Neural crest cell (in vitro differentiated cells): ENCODE data around the gene KRT74. TPM values are rescaled to one million over a fixed set of nuclear protein-coding genes. Genes with fewer than 3 reads are reported as not detected.
A peak's percentile ranks its signal among the peaks of the same experiment; 100 is the strongest.

Source experiments
- DNase-seq: peaks from one replicate; pipeline ENCODE4 v3.0.0; 2021; ENCODE audit warnings: low read depth, mixed read lengths, low spot score
- H3K27ac Mint-ChIP-seq: one replicate; pipeline ENCODE4 v1.8.0; 2021; ENCODE audit warnings: mild to moderate bottlenecking, mixed read lengths; ENCODE audit not compliant: unreplicated experiment
- H3K27me3 Mint-ChIP-seq: 2 replicates; pipeline ENCODE4 v1.8.0; 2021; ENCODE audit warnings: low read depth, mild to moderate bottlenecking, mixed read lengths
- H3K36me3 Mint-ChIP-seq: 2 replicates; pipeline ENCODE4 v1.8.0; 2021; ENCODE audit warnings: low read depth, mild to moderate bottlenecking, mixed read lengths
- H3K4me1 Mint-ChIP-seq: 2 replicates; pipeline ENCODE4 v1.8.0; 2021; ENCODE audit warnings: mixed read lengths
- H3K4me3 Mint-ChIP-seq: one replicate; pipeline ENCODE4 v1.8.0; 2021; ENCODE audit warnings: mild to moderate bottlenecking, mixed read lengths
- H3K9me3 Mint-ChIP-seq: 2 replicates; pipeline ENCODE4 v1.8.0; 2021; ENCODE audit warnings: mixed read lengths
- CTCF ChIP-seq: fragments of 200-600 bp; sonication (generic); conservative IDR thresholded peaks from 2 replicates; pipeline ENCODE4 v1.5.0; 2021; ENCODE audit warnings: antibody characterized with exemption, mild to moderate bottlenecking
- total RNA-seq: library from RNA; stranded (reverse); gene quantifications from 2 replicates; pipeline ENCODE4 v1.2.1, GENCODE V29; 2021

Gene KRT74
- total RNA-seq, 1 donor from 2014 or later, result not detected

DNA sequence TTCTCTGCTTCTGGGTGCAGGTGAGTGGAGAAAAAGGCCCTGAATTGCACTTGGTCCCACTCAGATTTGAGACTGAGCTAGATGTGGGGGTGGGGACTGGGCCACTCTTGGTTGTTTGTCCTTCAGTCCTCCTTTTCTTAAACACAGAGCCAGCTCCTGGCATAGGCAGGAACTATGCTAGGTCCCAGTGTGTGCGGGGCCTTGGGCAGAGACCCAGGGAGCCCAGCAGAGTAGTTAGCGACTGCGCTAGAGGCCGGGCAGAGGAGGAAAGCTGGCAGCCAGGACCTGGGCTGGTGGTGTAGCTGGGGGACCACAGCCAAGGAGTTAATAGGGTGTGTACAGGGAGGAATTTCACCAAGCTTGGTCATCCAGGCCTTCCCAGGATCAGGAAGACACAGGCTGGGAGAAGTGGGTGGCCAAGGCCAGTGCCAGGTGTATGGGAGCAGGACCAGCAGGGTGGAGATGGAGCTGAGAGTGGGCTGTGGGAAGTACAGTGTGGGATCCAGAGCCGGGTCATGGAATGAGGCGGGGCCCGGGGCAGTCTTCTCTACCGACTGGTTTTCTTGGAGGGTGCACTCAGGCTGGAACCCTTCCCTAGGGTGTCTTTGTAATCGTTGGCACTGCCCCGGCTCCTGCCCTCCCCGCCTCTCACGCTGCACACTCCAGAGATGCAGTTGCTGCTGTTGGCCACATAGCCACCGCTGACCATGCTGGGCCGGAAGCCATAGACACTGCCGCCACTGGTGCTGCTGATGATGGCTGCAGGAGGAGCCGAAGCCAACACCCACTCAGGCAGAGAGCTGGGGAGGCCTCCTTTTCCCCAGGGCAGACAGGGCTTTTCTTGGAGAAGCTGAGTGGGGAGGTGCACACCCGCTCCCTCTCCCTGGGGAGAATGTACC, 29.4 kb downstream of the KRT74 start:
- Mint-ChIP-seq H3K27me3 (peaks cover 12% of the 10 kb centered on the region), H3K4me1 (no peaks in the 10 kb centered on the region), H3K36me3 (no peaks in the 10 kb centered on the region), H3K4me3 (no peak overlapping the region), H3K27ac (peak overlapping the region; percentile 43), H3K9me3 (no peaks in the 10 kb centered on the region)
- TF ChIP-seq CTCF, result no peak
- DNase-seq, result no peak

- Mint-ChIP-seq H3K4me3 (no peak overlapping the region), H3K4me1 (no peaks in the 10 kb centered on the region), H3K9me3 (no peaks in the 10 kb centered on the region), H3K36me3 (no peaks in the 10 kb centered on the region), H3K27ac (peak overlapping the region; percentile 53), H3K27me3 (peaks cover 10% of the 10 kb centered on the region)
- TF ChIP-seq CTCF, result no peak
- DNase-seq, result no peak
Measured at GRCh38 chr12:52542785-52543318, 30.8 kb downstream of the KRT74 start.

- Mint-ChIP-seq H3K27ac (no peak overlapping the region), H3K4me3 (no peak overlapping the region), H3K9me3 (no peaks in the 10 kb centered on the region), H3K27me3 (peaks cover 10% of the 10 kb centered on the region), H3K4me1 (no peaks in the 10 kb centered on the region), H3K36me3 (no peaks in the 10 kb centered on the region)
- DNase-seq, result no peak
- TF ChIP-seq CTCF, result no peak
Measured at GRCh38 chr12:52542157-52542556, 31.5 kb downstream of the KRT74 start.

- TF ChIP-seq CTCF, result no peak
- peaks cover 9% of the 10 kb centered on the region for H3K27me3 Mint-ChIP-seq
- H3K4me1 Mint-ChIP-seq, result no peaks in the 10 kb centered on the region
- no peak overlapping the region for H3K4me3 Mint-ChIP-seq
- no peak for DNase-seq
- no peaks in the 10 kb centered on the region for H3K36me3 Mint-ChIP-seq
- no peak overlapping the region for H3K27ac Mint-ChIP-seq
- no peaks in the 10 kb centered on the region for H3K9me3 Mint-ChIP-seq
Measured at GRCh38 chr12:52541709-52542108, 31.9 kb downstream of the KRT74 start.

GRCh38 chr12:52540531-52540930, 33.1 kb downstream of the KRT74 start:
- no peak for TF ChIP-seq CTCF
- peaks cover 4% of the 10 kb centered on the region for H3K27me3 Mint-ChIP-seq

More at GRCh38 chr12:52540531-52540930, 33.1 kb downstream of the KRT74 start:
- no peak overlapping the region for H3K27ac Mint-ChIP-seq
- no peak overlapping the region for H3K4me3 Mint-ChIP-seq
- no peaks in the 10 kb centered on the region for H3K9me3 Mint-ChIP-seq
- H3K4me1 Mint-ChIP-seq, result no peaks in the 10 kb centered on the region
- DNase-seq, result no peak
- no peaks in the 10 kb centered on the region for H3K36me3 Mint-ChIP-seq
